Left lung (tissue), 10 donors: ENCODE results near the gene PREP. TPM values are rescaled to one million over a fixed set of nuclear protein-coding genes. Genes with fewer than 3 reads are reported as not detected.
A peak's percentile ranks its signal among the peaks of the same experiment; 100 is the strongest.

Experiments
- ATAC-seq: fragments of 200-7000 bp; cut with Tn5 transposase; one replicate; pipeline ENCODE4 v1.9.1; 2020; ENCODE audit warnings: moderate library complexity
- DNase-seq, 4 donors: peaks; one replicate each; pipeline ENCODE4 v3.0.0-alpha.2; 2013 to 2020
- H3K27ac ChIP-seq, 2 donors: fragments of 200-600 bp; sonication (generic) in 1 of 2; one replicate each; pipeline versions ENCODE4 v1.5.0 to v1.8.0; 2020 to 2021
- H3K27me3 ChIP-seq, 2 donors: fragments of 200-600 bp; sonication (generic) in 1 of 2; one replicate each; pipeline versions ENCODE4 v1.5.0 to v1.8.0; 2020 to 2021
- H3K36me3 ChIP-seq, 2 donors: fragments of 200-600 bp; sonication (generic) in 1 of 2; one replicate each; pipeline versions ENCODE4 v1.5.0 to v1.8.0; 2020 to 2021
- H3K4me1 ChIP-seq, 2 donors: fragments of 200-600 bp; one replicate each; pipeline ENCODE4 v1.8.0; 2021
- H3K4me3 ChIP-seq, 2 donors: fragments of 200-600 bp; sonication (generic) in 1 of 2; one replicate each; pipeline versions ENCODE4 v1.5.0 to v1.8.0; 2020 to 2021; ENCODE audit warnings: mild to moderate bottlenecking in 1 of 2
- H3K9me3 ChIP-seq, 2 donors: fragments of 200-600 bp; sonication (generic) in 1 of 2; one replicate each; pipeline versions ENCODE4 v1.5.0 to v1.8.0; 2020 to 2021
- CTCF ChIP-seq, 2 donors: fragments of 200-600 bp; sonication (generic) in 1 of 2; IDR thresholded peaks; one replicate each; pipeline versions ENCODE4 v1.5.0 to v1.8.0; 2021; ENCODE audit warnings: antibody characterized with exemption in 2 of 2
- intact Hi-C, 2 donors: fragments of 100-400 bp; cut with DNase I; formaldehyde crosslinking; loops; one replicate each; pipeline versions ENCODE4 v1.11.2 to v1.14.2; 2022
- polyA plus RNA-seq, 6 donors: library from polyadenylated mRNA; unstranded; fragments of 120-200 nt; gene quantifications; one replicate each; pipeline ENCODE4 v1.2.1, GENCODE V29; 2013; ENCODE audit not compliant: insufficient read length in 6 of 6
- total RNA-seq, 2 donors: library from RNA; stranded (reverse); fragmentation: NEBNext Ultra II Directional; extraction: Animal tissue kit (Norgen Biotek cat#: 25700); gene quantifications; one replicate each; pipeline ENCODE4 v1.2.1, GENCODE V29; 2021
- donor health status: DM: no; HTN: yes; CAD: no.
- donor health status: DM: no; HTN: no; CAD: no.

Gene PREP
- total and polyA plus RNA-seq, 8 donors, result 34.9 to 42.7 (median 36.8) TPM

- Histone ChIP-seq H3K36me3 (peaks cover 0 to 44% of the 10 kb centered on the region in 2 donors), H3K9me3 (no peaks in the 10 kb centered on the region), H3K27ac (no peak overlapping the region), H3K4me3 (no peak overlapping the region), H3K27me3 (no peaks in the 10 kb centered on the region), H3K4me1 (no peaks in the 10 kb centered on the region)
- intact Hi-C loops, result no loop called here
- ATAC-seq (no peak), DNase-seq (no peak)
- TF ChIP-seq CTCF (IDR thresholded peaks at IDR 0.05), result no peak
Observed at GRCh38 chr6:105332576-105332975, 70.3 kb downstream of the PREP start.

GRCh38 chr6:105331927-105332326 lies 71.0 kb downstream of the PREP start:
- H3K4me3 ChIP-seq, result no peak overlapping the region
- no peaks in the 10 kb centered on the region for H3K9me3 ChIP-seq
- peak in 1 of 4 donors; percentile 48 for DNase-seq
- no peak for TF ChIP-seq CTCF (IDR thresholded peaks at IDR 0.05)
- intact Hi-C loops, result no loop called here
- H3K36me3 ChIP-seq, result peaks cover 0 to 47% of the 10 kb centered on the region in 2 donors
- H3K27me3 ChIP-seq, result no peaks in the 10 kb centered on the region
- H3K4me1 ChIP-seq, result no peaks in the 10 kb centered on the region
- H3K27ac ChIP-seq, result no peak overlapping the region
- ATAC-seq, result peak; percentile 89

- no peaks in the 10 kb centered on the region for H3K27me3 ChIP-seq
- no peaks in the 10 kb centered on the region for H3K9me3 ChIP-seq
- no peaks in the 10 kb centered on the region for H3K4me1 ChIP-seq
- no peak overlapping the region for H3K27ac ChIP-seq
- H3K36me3 ChIP-seq, result peaks cover 0 to 53% of the 10 kb centered on the region in 2 donors
- no peak overlapping the region for H3K4me3 ChIP-seq
- TF ChIP-seq CTCF (IDR thresholded peaks at IDR 0.05), result no peak
- intact Hi-C loops, result no loop called here
- ATAC-seq (no peak), DNase-seq (no peak)
Observed at GRCh38 chr6:105330913-105331312, 72.0 kb downstream of the PREP start.

GRCh38 chr6:105330364-105330763 lies 72.5 kb downstream of the PREP start:
- DNase-seq (no peak), ATAC-seq (no peak)
- H3K27me3 ChIP-seq, result no peaks in the 10 kb centered on the region
- intact Hi-C loops, result no loop called here
- H3K4me1 ChIP-seq, result no peaks in the 10 kb centered on the region
- no peak overlapping the region for H3K27ac ChIP-seq
- peaks cover 0 to 54% of the 10 kb centered on the region in 2 donors for H3K36me3 ChIP-seq
- TF ChIP-seq CTCF (IDR thresholded peaks at IDR 0.05), result no peak
- H3K4me3 ChIP-seq, result no peak overlapping the region
- no peaks in the 10 kb centered on the region for H3K9me3 ChIP-seq

- peak; percentile 34 for ATAC-seq
- intact Hi-C loops, result no loop called here
- DNase-seq, result no peak
- Histone ChIP-seq H3K9me3 (no peaks in the 10 kb centered on the region), H3K4me3 (no peak overlapping the region), H3K4me1 (no peaks in the 10 kb centered on the region), H3K27ac (no peak overlapping the region), H3K27me3 (no peaks in the 10 kb centered on the region), H3K36me3 (peaks cover 0 to 81% of the 10 kb centered on the region in 2 donors)
- no peak for TF ChIP-seq CTCF (IDR thresholded peaks at IDR 0.05)
Observed at GRCh38 chr6:105326833-105327770, 75.8 kb downstream of the PREP start.
